NT2/D1 (cell line): ENCODE measurements around the gene TP53TG3C.
"Not testable (repeated sequence)": the region's sequence is repeated elsewhere in the genome, so short reads cannot be mapped to it uniquely, and the experiment has no call there.

ENCODE experiments used
- DNase-seq: peaks from one replicate; pipeline ENCODE4 v3.0.0-alpha.2; 2011; ENCODE audit warnings: low read depth, low spot score
- H3K27me3 ChIP-seq: 2 replicates; pipeline ENCODE4 v1.6.0; 2011; ENCODE audit warnings: mild to moderate bottlenecking; ENCODE audit not compliant: insufficient read length, insufficient read depth
- H3K36me3 ChIP-seq: 2 replicates; pipeline ENCODE4 v1.6.1; 2011; ENCODE audit warnings: mild to moderate bottlenecking, low read length, mixed read lengths; ENCODE audit not compliant: insufficient read depth, insufficient read length
- H3K4me1 ChIP-seq: 2 replicates; pipeline ENCODE4 v1.5.1; 2011; ENCODE audit not compliant: insufficient read depth, insufficient read length
- H3K4me3 ChIP-seq: 2 replicates; pipeline ENCODE4 v1.5.1; 2011; ENCODE audit warnings: low read depth; ENCODE audit not compliant: insufficient read length
- H3K9ac ChIP-seq: 2 replicates; pipeline ENCODE4 v1.6.0; 2011; ENCODE audit warnings: low read depth; ENCODE audit not compliant: insufficient read length
- H3K9me3 ChIP-seq: 2 replicates; pipeline ENCODE4 v1.5.1; 2011; ENCODE audit warnings: mild to moderate bottlenecking, low read length; ENCODE audit not compliant: insufficient read depth

The TP53TG3C gene, protein sequence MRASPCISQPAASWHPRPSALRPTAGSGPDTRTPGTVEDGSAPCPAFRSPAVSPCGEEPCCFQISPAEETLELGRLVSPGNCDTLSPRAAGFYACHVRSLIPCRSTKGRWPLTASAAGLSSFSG

DNA sequence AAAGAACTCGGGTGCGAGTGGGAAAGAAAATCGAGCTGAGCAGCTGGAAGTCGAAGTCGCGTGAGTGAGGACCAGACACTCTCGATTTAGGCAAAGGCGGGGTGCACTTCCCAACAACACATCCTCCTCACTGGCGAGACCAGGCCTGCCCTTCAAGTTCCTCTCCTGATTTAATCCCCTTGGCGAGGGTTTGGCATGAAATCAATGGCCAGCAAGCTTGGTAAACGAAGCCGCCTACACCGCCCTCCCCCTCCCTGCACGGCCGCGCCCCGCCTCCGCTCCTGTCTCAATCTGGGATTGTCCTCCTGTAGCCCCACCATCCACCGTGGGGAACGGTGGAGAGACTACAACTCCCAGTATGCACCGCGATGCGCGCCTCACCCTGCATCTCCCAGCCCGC lies at the start of gene TP53TG3C:
Gene TP53TG3C (plus strand): TSS at position 301 of the 400 bp plus-strand sequence. CDS start 68 bp downstream, at position 369.
- not testable (repeated sequence) for H3K4me1 ChIP-seq, H3K27me3 ChIP-seq, DNase-seq, H3K36me3 ChIP-seq, H3K4me3 ChIP-seq, H3K9me3 ChIP-seq, H3K9ac ChIP-seq
